ENCODE measurements around the gene POU6F2. TPM values are rescaled to one million over a fixed set of nuclear protein-coding genes. Genes with fewer than 3 reads are reported as not detected.

POU6F2 gene
- total and polyA plus RNA-seq, 2 experiments from 2014 or later, result 7.2 to 7.3 TPM

DNA sequence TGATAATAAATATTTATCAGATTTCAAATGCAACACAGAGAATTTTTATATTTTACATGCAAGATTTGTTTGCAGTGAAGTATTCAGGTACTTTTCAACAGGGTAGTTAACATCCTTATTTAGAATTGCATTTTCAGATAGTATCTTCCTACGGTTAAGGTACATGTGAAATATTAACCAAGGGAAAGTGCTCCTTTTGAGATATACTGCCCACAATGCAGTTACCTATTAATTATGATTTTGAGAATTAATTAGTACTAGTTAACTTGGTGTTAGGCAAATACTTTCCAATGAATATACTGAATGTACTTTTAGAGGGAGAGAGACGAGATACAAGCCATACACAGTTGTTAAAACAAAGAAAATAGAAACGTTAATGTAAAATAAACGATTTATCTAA, 382.3 kb downstream of the POU6F2 start:
- Mint-ChIP-seq H3K4me3 (no peak overlapping the region), H3K9me3 (no peaks in the 10 kb centered on the region; the same call in 2 of the 3 replicates), H3K27me3 (ENCODE audit: insufficient read depth, low read depth, poor library complexity) (peaks cover 3% of the 10 kb centered on the region), H3K27ac (no peak overlapping the region), H3K4me1 (peaks cover 16% of the 10 kb centered on the region), H3K36me3 (ENCODE audit: low read depth) (no peaks in the 10 kb centered on the region)
- no peak for DNase-seq (ENCODE audit: low spot score)
- Histone ChIP-seq H3K4me2 (no peak overlapping the region), H3K79me2 (replicated peaks; ENCODE audit: insufficient read depth) (no peaks in the 10 kb centered on the region), H3F3A (replicated peaks; ENCODE audit: low read depth) (no peaks in the 10 kb centered on the region), H3K9me2 (ENCODE audit: insufficient read depth) (no peaks in the 10 kb centered on the region), H3K4me1 (ENCODE audit: insufficient read depth) (peaks cover 15% of the 10 kb centered on the region), H3K27me3 (ENCODE audit: insufficient read depth) (no peaks in the 10 kb centered on the region), H4K20me1 (replicated peaks; ENCODE audit: insufficient read depth) (no peaks in the 10 kb centered on the region), H2AFZ (no peak overlapping the region), H3K36me3 (ENCODE audit: insufficient read depth) (no peaks in the 10 kb centered on the region), H3K27ac (ENCODE audit: low read depth) (no peak overlapping the region), H3K4me3 (no peak overlapping the region)
- TF ChIP-seq ZNF331 (CRISPR knock-in tag; IDR thresholded peaks at IDR 0.05; ENCODE audit: low read depth), result no peak
- ATAC-seq, result no peak

DNA sequence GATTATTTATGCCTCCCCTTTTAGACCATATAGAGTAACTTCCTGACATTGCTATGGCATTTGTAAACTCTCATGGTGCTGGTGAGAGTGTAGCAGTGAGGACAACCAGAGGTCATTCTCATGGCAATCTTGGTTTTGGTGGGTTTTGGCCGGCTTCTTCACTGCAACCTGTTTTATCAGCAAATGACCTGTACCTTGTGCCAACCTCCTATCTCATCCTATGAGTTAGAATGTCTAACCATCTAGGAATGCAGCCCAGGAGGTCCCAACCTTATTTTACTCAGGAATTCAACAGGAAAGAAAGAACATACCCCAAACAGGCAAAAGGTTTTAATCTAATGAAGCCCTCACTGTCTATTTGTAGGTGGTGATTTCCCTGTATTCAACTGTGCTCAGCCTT, 383.1 kb downstream of the POU6F2 start:
- H3K27me3 ChIP-seq (ENCODE audit: insufficient read depth), result no peaks in the 10 kb centered on the region
- no peak overlapping the region for H3K4me2 ChIP-seq
- H3K4me3 Mint-ChIP-seq, result no peak overlapping the region
- no peaks in the 10 kb centered on the region; the same call in 2 of the 3 replicates for H3K9me3 Mint-ChIP-seq
- no peak for DNase-seq (ENCODE audit: low spot score)
- H3K27ac Mint-ChIP-seq, result no peak overlapping the region
- peaks cover 6% of the 10 kb centered on the region for H3K27me3 Mint-ChIP-seq (ENCODE audit: insufficient read depth, low read depth, poor library complexity)
- H3K36me3 Mint-ChIP-seq (ENCODE audit: low read depth), result no peaks in the 10 kb centered on the region
- ATAC-seq, result no peak
- no peaks in the 10 kb centered on the region for H3F3A ChIP-seq (replicated peaks; ENCODE audit: low read depth)
- peaks cover 15% of the 10 kb centered on the region; the same call in 1 of the 2 replicates for H3K4me1 ChIP-seq (ENCODE audit: insufficient read depth)
- no peak overlapping the region for H2AFZ ChIP-seq
- 0 out of 2 replicates have a peak, but pooled peaks cover 2% of the 10 kb centered on the region for H3K9me2 ChIP-seq (ENCODE audit: insufficient read depth)
- H3K4me3 ChIP-seq, result no peak overlapping the region
- H4K20me1 ChIP-seq (replicated peaks; ENCODE audit: insufficient read depth), result no peaks in the 10 kb centered on the region
- H3K27ac ChIP-seq (ENCODE audit: low read depth), result no peak overlapping the region
- no peaks in the 10 kb centered on the region for H3K36me3 ChIP-seq (ENCODE audit: insufficient read depth)
- peaks cover 15% of the 10 kb centered on the region for H3K4me1 Mint-ChIP-seq
- H3K79me2 ChIP-seq (replicated peaks; ENCODE audit: insufficient read depth), result no peaks in the 10 kb centered on the region
- TF ChIP-seq ZNF114 (CRISPR knock-in tag; IDR thresholded peaks at IDR 0.05) (no peak), POLR2AphosphoS5 (IDR thresholded peaks at IDR 0.05; ENCODE audit: low read depth) (no peak), CREB1 (CRISPR knock-in tag; IDR thresholded peaks at IDR 0.05; ENCODE audit: low read depth) (no peak), EZH2 (IDR thresholded peaks at IDR 0.05; ENCODE audit: low read depth, unreplicated experiment) (no peak), EZH2phosphoT487 (IDR thresholded peaks at IDR 0.05; ENCODE audit: unreplicated experiment) (no peak), JUNB (IDR thresholded peaks at IDR 0.05; ENCODE audit: unreplicated experiment) (no peak)
- TF ChIP-seq, protein P1, sequence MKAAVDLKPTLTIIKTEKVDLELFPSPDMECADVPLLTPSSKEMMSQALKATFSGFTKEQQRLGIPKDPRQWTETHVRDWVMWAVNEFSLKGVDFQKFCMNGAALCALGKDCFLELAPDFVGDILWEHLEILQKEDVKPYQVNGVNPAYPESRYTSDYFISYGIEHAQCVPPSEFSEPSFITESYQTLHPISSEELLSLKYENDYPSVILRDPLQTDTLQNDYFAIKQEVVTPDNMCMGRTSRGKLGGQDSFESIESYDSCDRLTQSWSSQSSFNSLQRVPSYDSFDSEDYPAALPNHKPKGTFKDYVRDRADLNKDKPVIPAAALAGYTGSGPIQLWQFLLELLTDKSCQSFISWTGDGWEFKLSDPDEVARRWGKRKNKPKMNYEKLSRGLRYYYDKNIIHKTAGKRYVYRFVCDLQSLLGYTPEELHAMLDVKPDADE (IDR thresholded peaks at IDR 0.05), result no peak
- TF ChIP-seq, protein P2, sequence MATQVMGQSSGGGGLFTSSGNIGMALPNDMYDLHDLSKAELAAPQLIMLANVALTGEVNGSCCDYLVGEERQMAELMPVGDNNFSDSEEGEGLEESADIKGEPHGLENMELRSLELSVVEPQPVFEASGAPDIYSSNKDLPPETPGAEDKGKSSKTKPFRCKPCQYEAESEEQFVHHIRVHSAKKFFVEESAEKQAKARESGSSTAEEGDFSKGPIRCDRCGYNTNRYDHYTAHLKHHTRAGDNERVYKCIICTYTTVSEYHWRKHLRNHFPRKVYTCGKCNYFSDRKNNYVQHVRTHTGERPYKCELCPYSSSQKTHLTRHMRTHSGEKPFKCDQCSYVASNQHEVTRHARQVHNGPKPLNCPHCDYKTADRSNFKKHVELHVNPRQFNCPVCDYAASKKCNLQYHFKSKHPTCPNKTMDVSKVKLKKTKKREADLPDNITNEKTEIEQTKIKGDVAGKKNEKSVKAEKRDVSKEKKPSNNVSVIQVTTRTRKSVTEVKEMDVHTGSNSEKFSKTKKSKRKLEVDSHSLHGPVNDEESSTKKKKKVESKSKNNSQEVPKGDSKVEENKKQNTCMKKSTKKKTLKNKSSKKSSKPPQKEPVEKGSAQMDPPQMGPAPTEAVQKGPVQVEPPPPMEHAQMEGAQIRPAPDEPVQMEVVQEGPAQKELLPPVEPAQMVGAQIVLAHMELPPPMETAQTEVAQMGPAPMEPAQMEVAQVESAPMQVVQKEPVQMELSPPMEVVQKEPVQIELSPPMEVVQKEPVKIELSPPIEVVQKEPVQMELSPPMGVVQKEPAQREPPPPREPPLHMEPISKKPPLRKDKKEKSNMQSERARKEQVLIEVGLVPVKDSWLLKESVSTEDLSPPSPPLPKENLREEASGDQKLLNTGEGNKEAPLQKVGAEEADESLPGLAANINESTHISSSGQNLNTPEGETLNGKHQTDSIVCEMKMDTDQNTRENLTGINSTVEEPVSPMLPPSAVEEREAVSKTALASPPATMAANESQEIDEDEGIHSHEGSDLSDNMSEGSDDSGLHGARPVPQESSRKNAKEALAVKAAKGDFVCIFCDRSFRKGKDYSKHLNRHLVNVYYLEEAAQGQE (IDR thresholded peaks at IDR 0.05; ENCODE audit: unreplicated experiment), result no peak
- TF ChIP-seq, protein P3, sequence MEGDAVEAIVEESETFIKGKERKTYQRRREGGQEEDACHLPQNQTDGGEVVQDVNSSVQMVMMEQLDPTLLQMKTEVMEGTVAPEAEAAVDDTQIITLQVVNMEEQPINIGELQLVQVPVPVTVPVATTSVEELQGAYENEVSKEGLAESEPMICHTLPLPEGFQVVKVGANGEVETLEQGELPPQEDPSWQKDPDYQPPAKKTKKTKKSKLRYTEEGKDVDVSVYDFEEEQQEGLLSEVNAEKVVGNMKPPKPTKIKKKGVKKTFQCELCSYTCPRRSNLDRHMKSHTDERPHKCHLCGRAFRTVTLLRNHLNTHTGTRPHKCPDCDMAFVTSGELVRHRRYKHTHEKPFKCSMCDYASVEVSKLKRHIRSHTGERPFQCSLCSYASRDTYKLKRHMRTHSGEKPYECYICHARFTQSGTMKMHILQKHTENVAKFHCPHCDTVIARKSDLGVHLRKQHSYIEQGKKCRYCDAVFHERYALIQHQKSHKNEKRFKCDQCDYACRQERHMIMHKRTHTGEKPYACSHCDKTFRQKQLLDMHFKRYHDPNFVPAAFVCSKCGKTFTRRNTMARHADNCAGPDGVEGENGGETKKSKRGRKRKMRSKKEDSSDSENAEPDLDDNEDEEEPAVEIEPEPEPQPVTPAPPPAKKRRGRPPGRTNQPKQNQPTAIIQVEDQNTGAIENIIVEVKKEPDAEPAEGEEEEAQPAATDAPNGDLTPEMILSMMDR (conservative IDR thresholded peaks at IDR 0.05; ENCODE audit: low read depth in 2 of 2), result no peak

Data from GM23338 (cell line).